Activated CD4-positive, alpha-beta T cell treated with anti-CD3 and anti-CD28 coated beads for 48 hours (primary cell): ENCODE results near the gene OR2AT4.
"Not testable (repeated sequence)": the region's sequence is repeated elsewhere in the genome, so short reads cannot be mapped to it uniquely, and the experiment has no call there.

Experiments
- DNase-seq: peaks from one replicate; pipeline ENCODE4 v3.0.0-alpha.2; 2020

The OR2AT4 gene

GRCh38 chr11:75063741-75064314, 32.8 kb downstream of the OR2AT4 start:
- no peak for DNase-seq

GRCh38 chr11:75059299-75059698, 37.4 kb downstream of the OR2AT4 start:
- DNase-seq: no peak

- DNase-seq: no peak
Observed at GRCh38 chr11:75056814-75057213, 39.9 kb downstream of the OR2AT4 start.

GRCh38 chr11:75055511-75055910, 41.2 kb downstream of the OR2AT4 start:
- DNase-seq: no peak

GRCh38 chr11:75052457-75052856, 44.2 kb downstream of the OR2AT4 start:
- no peak for DNase-seq

- no peak for DNase-seq
Observed at GRCh38 chr11:75051043-75051442, 45.6 kb downstream of the OR2AT4 start.

- no peak for DNase-seq
Observed at GRCh38 chr11:75050516-75050915, 46.2 kb downstream of the OR2AT4 start.

- DNase-seq: not testable (repeated sequence)
Observed at GRCh38 chr11:75049501-75050266, 47.0 kb downstream of the OR2AT4 start.

GRCh38 chr11:75047191-75047590, 49.5 kb downstream of the OR2AT4 start:
- no peak for DNase-seq

- DNase-seq: not testable (repeated sequence)
Observed at GRCh38 chr11:75046668-75047067, 50.0 kb downstream of the OR2AT4 start.

- DNase-seq: not testable (repeated sequence)
Observed at GRCh38 chr11:75044381-75045170, 52.1 kb downstream of the OR2AT4 start.

- not testable (repeated sequence) for DNase-seq
Observed at GRCh38 chr11:75041821-75042220, 54.9 kb downstream of the OR2AT4 start.

- no peak for DNase-seq
Observed at GRCh38 chr11:75041263-75041662, 55.4 kb downstream of the OR2AT4 start.

GRCh38 chr11:75040167-75040770, 56.4 kb downstream of the OR2AT4 start:
- no peak for DNase-seq

GRCh38 chr11:75035911-75036565, 60.6 kb downstream of the OR2AT4 start:
- no peak for DNase-seq

GRCh38 chr11:75035256-75035655, 61.4 kb downstream of the OR2AT4 start:
- DNase-seq: no peak

GRCh38 chr11:75033916-75034315, 62.8 kb downstream of the OR2AT4 start:
- no peak for DNase-seq

- no peak for DNase-seq
Observed at GRCh38 chr11:75032550-75032935, 64.1 kb downstream of the OR2AT4 start.

GRCh38 chr11:75031771-75032549, 64.7 kb downstream of the OR2AT4 start:
- peak; percentile 82 for DNase-seq
